Measurements from ENCODE around the gene AKR1B15. TPM values are rescaled to one million over a fixed set of nuclear protein-coding genes. Genes with fewer than 3 reads are reported as not detected.
"Not testable (repeated sequence)": the region's sequence is repeated elsewhere in the genome, so short reads cannot be mapped to it uniquely, and the experiment has no call there.

AKR1B15 gene
- total RNA-seq, 2 experiments from 2014 or later, result not detected

GRCh38 chr7:134535272-134535918 is 13.5 kb upstream of the AKR1B15 start:
- no peak overlapping the region for H3K27ac Mint-ChIP-seq
- no peaks in the 10 kb centered on the region for H3K9me3 Mint-ChIP-seq
- DNase-seq, result no peak
- H3K4me1 Mint-ChIP-seq (ENCODE audit: low read depth), result no peaks in the 10 kb centered on the region
- no peaks in the 10 kb centered on the region for H3K27me3 Mint-ChIP-seq (ENCODE audit: low read depth)
- H3K36me3 Mint-ChIP-seq (ENCODE audit: low read depth), result no peaks in the 10 kb centered on the region
- CTCF ChIA-PET, result interaction anchor here (0.6 to 0.9 kb wide), 2 partner anchors 22 to 202 kb away, joined by 3 read pairs; no protein-coding TSS in a partner anchor
- intact Hi-C loops (cut with micrococcal nuclease), result no loop called here
- H3K4me3 Mint-ChIP-seq, result no peak overlapping the region

- Mint-ChIP-seq H3K27ac (no peak overlapping the region), H3K4me3 (no peak overlapping the region), H3K36me3 (ENCODE audit: low read depth) (no peaks in the 10 kb centered on the region), H3K9me3 (no peaks in the 10 kb centered on the region), H3K27me3 (ENCODE audit: low read depth) (no peaks in the 10 kb centered on the region), H3K4me1 (ENCODE audit: low read depth) (no peaks in the 10 kb centered on the region)
- CTCF ChIA-PET, result interaction anchor here (0.6 kb wide), 1 partner anchor 203 kb away, joined by 3 read pairs; no protein-coding TSS in a partner anchor
- DNase-seq, result no peak
- intact Hi-C loops (cut with micrococcal nuclease), result no loop called here
Measured at GRCh38 chr7:134535919-134536299, 13.0 kb upstream of the AKR1B15 start.

GRCh38 chr7:134536558-134536957 is 12.4 kb upstream of the AKR1B15 start:
- DNase-seq; H3K36me3 Mint-ChIP-seq (ENCODE audit: low read depth); H3K4me3 Mint-ChIP-seq; CTCF ChIA-PET; H3K4me1 Mint-ChIP-seq (ENCODE audit: low read depth); intact Hi-C loops (cut with micrococcal nuclease); H3K27ac Mint-ChIP-seq; H3K9me3 Mint-ChIP-seq; H3K27me3 Mint-ChIP-seq (ENCODE audit: low read depth): not testable (repeated sequence)

- H3K4me1 Mint-ChIP-seq (ENCODE audit: low read depth); DNase-seq; H3K9me3 Mint-ChIP-seq; H3K27me3 Mint-ChIP-seq (ENCODE audit: low read depth); H3K36me3 Mint-ChIP-seq (ENCODE audit: low read depth); H3K27ac Mint-ChIP-seq; intact Hi-C loops (cut with micrococcal nuclease); H3K4me3 Mint-ChIP-seq: not testable (repeated sequence)
- CTCF ChIA-PET, result interaction anchor here (0.6 kb wide), 1 partner anchor 9 kb away, joined by 3 read pairs; no protein-coding TSS in a partner anchor
Measured at GRCh38 chr7:134537273-134537781, 11.6 kb upstream of the AKR1B15 start.

GRCh38 chr7:134539380-134540004 is 9.4 kb upstream of the AKR1B15 start:
- Mint-ChIP-seq H3K27ac (no peak overlapping the region), H3K27me3 (ENCODE audit: low read depth) (peaks cover 3% of the 10 kb centered on the region), H3K4me3 (no peak overlapping the region), H3K4me1 (ENCODE audit: low read depth) (no peaks in the 10 kb centered on the region), H3K9me3 (no peaks in the 10 kb centered on the region), H3K36me3 (ENCODE audit: low read depth) (no peaks in the 10 kb centered on the region)
- intact Hi-C loops (cut with micrococcal nuclease), result no loop called here
- DNase-seq, result no peak
- CTCF ChIA-PET, result interaction anchor here (0.6 to 1.5 kb wide), 3 partner anchors 20 to 1085 kb away, joined by 3 to 6 read pairs (median 4); no protein-coding TSS in a partner anchor

- DNase-seq; H3K9me3 Mint-ChIP-seq; H3K27ac Mint-ChIP-seq; H3K4me3 Mint-ChIP-seq; H3K36me3 Mint-ChIP-seq (ENCODE audit: low read depth); CTCF ChIA-PET; H3K27me3 Mint-ChIP-seq (ENCODE audit: low read depth); intact Hi-C loops (cut with micrococcal nuclease); H3K4me1 Mint-ChIP-seq (ENCODE audit: low read depth): not testable (repeated sequence)
Measured at GRCh38 chr7:134541501-134542194, 7.3 kb upstream of the AKR1B15 start.

GRCh38 chr7:134542195-134542771 is 6.6 kb upstream of the AKR1B15 start:
- peaks cover 9% of the 10 kb centered on the region for H3K27me3 Mint-ChIP-seq (ENCODE audit: low read depth)
- H3K27ac Mint-ChIP-seq, result no peak overlapping the region
- H3K9me3 Mint-ChIP-seq, result no peaks in the 10 kb centered on the region
- H3K36me3 Mint-ChIP-seq (ENCODE audit: low read depth), result no peaks in the 10 kb centered on the region
- CTCF ChIA-PET, result interaction anchor here (0.9 to 3.9 kb wide), 2 partner anchors 10 to 110 kb away, joined by 3 to 17 read pairs; no protein-coding TSS in a partner anchor
- no peak overlapping the region for H3K4me3 Mint-ChIP-seq
- no peaks in the 10 kb centered on the region for H3K4me1 Mint-ChIP-seq (ENCODE audit: low read depth)
- intact Hi-C loops (cut with micrococcal nuclease), result no loop called here
- DNase-seq, result no peak

- Mint-ChIP-seq H3K4me3 (no peak overlapping the region), H3K9me3 (no peaks in the 10 kb centered on the region), H3K27me3 (ENCODE audit: low read depth) (peaks cover 9% of the 10 kb centered on the region)
Measured at GRCh38 chr7:134545380-134545779, 3.5 kb upstream of the AKR1B15 start.

GRCh38 chr7:134545918-134546317 is 3.0 kb upstream of the AKR1B15 start:
- no peak overlapping the region for H3K27ac Mint-ChIP-seq
- no peak for DNase-seq
- H3K27me3 Mint-ChIP-seq (ENCODE audit: low read depth), result peaks cover 9% of the 10 kb centered on the region
- CTCF ChIA-PET, result interaction anchor here (0.7 to 3.9 kb wide), 3 partner anchors 8 to 113 kb away, joined by 3 to 17 read pairs (median 7); no protein-coding TSS in a partner anchor
- H3K36me3 Mint-ChIP-seq (ENCODE audit: low read depth), result no peaks in the 10 kb centered on the region
- intact Hi-C loops (cut with micrococcal nuclease), result loop anchor here (2.0 kb wide), 1 partner anchor 61 kb away; no protein-coding TSS in a partner anchor
- no peaks in the 10 kb centered on the region for H3K9me3 Mint-ChIP-seq
- peaks cover 3% of the 10 kb centered on the region for H3K4me1 Mint-ChIP-seq (ENCODE audit: low read depth)
- no peak overlapping the region for H3K4me3 Mint-ChIP-seq

More at GRCh38 chr7:134545380-134545779, 3.5 kb upstream of the AKR1B15 start:
- CTCF ChIA-PET, result interaction anchor here (2.4 to 3.9 kb wide), 2 partner anchors 9 to 113 kb away, joined by 7 to 17 read pairs; no protein-coding TSS in a partner anchor
- no peaks in the 10 kb centered on the region for H3K36me3 Mint-ChIP-seq (ENCODE audit: low read depth)
- H3K4me1 Mint-ChIP-seq (ENCODE audit: low read depth), result peaks cover 3% of the 10 kb centered on the region
- intact Hi-C loops (cut with micrococcal nuclease), result no loop called here
- no peak overlapping the region for H3K27ac Mint-ChIP-seq
- DNase-seq, result no peak

- no peak overlapping the region for H3K27ac Mint-ChIP-seq
- peaks cover 3% of the 10 kb centered on the region for H3K4me1 Mint-ChIP-seq (ENCODE audit: low read depth)
- intact Hi-C loops (cut with micrococcal nuclease), result loop anchor here (1.0 to 2.0 kb wide), 4 partner anchors 33 to 115 kb away; no protein-coding TSS in a partner anchor
- H3K27me3 Mint-ChIP-seq (ENCODE audit: low read depth), result peaks cover 9% of the 10 kb centered on the region
- CTCF ChIA-PET, result interaction anchor here (0.6 to 3.1 kb wide), 4 partner anchors 33 to 154 kb away, joined by 3 to 37 read pairs (median 12); no protein-coding TSS in a partner anchor
- no peaks in the 10 kb centered on the region for H3K9me3 Mint-ChIP-seq
- DNase-seq, result no peak
- no peak overlapping the region for H3K4me3 Mint-ChIP-seq
- H3K36me3 Mint-ChIP-seq (ENCODE audit: low read depth), result no peaks in the 10 kb centered on the region
Measured at GRCh38 chr7:134546955-134547354, 2.0 kb upstream of the AKR1B15 start.

GRCh38 chr7:134547397-134548054 is 1.4 kb upstream of the AKR1B15 start:
- DNase-seq, result peak; percentile 82
- CTCF ChIA-PET, result interaction anchor here (1.2 to 3.1 kb wide), 4 partner anchors 33 to 115 kb away, joined by 3 to 37 read pairs (median 12); no protein-coding TSS in a partner anchor
- Mint-ChIP-seq H3K9me3 (no peaks in the 10 kb centered on the region), H3K27me3 (ENCODE audit: low read depth) (peaks cover 9% of the 10 kb centered on the region), H3K27ac (no peak overlapping the region), H3K36me3 (ENCODE audit: low read depth) (no peaks in the 10 kb centered on the region), H3K4me3 (no peak overlapping the region), H3K4me1 (ENCODE audit: low read depth) (peaks cover 3% of the 10 kb centered on the region)
- intact Hi-C loops (cut with micrococcal nuclease), result loop anchor here (1.0 to 2.0 kb wide), 4 partner anchors 33 to 115 kb away; no protein-coding TSS in a partner anchor

Measured in activated naive CD4-positive, alpha-beta T cell treated with anti-CD3 and anti-CD28 coated beads for 36 hours (primary cell).